HepG2 (cell line): ENCODE results near the gene ACAP2. TPM values are rescaled to one million over a fixed set of nuclear protein-coding genes. Genes with fewer than 3 reads are reported as not detected.

Experiments used
- ARID4A ChIP-seq: sonication (generic); formaldehyde crosslinking; IDR thresholded peaks from 2 replicates; pipeline ENCODE4 v1.5.0; 2020; ENCODE audit warnings: mild to moderate bottlenecking, missing genetic modification reagents, borderline replicate concordance
- ATM ChIP-seq: fragments of 450-650 bp; IDR thresholded peaks from 2 replicates; pipeline ENCODE4 v1.7.1; 2017; ENCODE audit warnings: mild to moderate bottlenecking, borderline replicate concordance
- BRCA1 ChIP-seq: sonication (generic); formaldehyde crosslinking; IDR thresholded peaks from 2 replicates; pipeline ENCODE4 v1.4.0; 2020; ENCODE audit warnings: missing genetic modification reagents
- EEA1 ChIP-seq: sonication (generic); formaldehyde crosslinking; IDR thresholded peaks from 2 replicates; pipeline ENCODE4 v1.5.1; 2020; ENCODE audit warnings: mild to moderate bottlenecking, missing genetic modification reagents, borderline replicate concordance
- FOXK2 ChIP-seq: fragments of 450-650 bp; IDR thresholded peaks from 2 replicates; pipeline ENCODE4 v1.6.1; 2016
- FOXM1 ChIP-seq: sonication (generic); formaldehyde crosslinking; IDR thresholded peaks from 2 replicates; pipeline ENCODE4 v1.5.0; 2020; ENCODE audit warnings: missing genetic modification reagents
- GZF1 ChIP-seq: sonication (generic); formaldehyde crosslinking; IDR thresholded peaks from 2 replicates; pipeline ENCODE4 v1.5.1; 2020; ENCODE audit warnings: mild to moderate bottlenecking, missing genetic modification reagents
- ISL2 ChIP-seq: sonication (generic); formaldehyde crosslinking; IDR thresholded peaks from 2 replicates; pipeline ENCODE4 v1.5.0; 2020; ENCODE audit warnings: missing genetic modification reagents
- KLF13 ChIP-seq: sonication (generic); formaldehyde crosslinking; IDR thresholded peaks from 2 replicates; pipeline ENCODE4 v1.4.0; 2020; ENCODE audit warnings: mild to moderate bottlenecking, missing genetic modification reagents
- POLR2G ChIP-seq: fragments of 200-400 bp; formaldehyde crosslinking; IDR thresholded peaks from 2 replicates; pipeline ENCODE4 v1.6.1; 2018; ENCODE audit warnings: mild to moderate bottlenecking, low read depth, low read length, moderate library complexity
- PRDM4 ChIP-seq: sonication (generic); formaldehyde crosslinking; IDR thresholded peaks from 2 replicates; pipeline ENCODE4 v1.9.0; 2021; ENCODE audit warnings: missing genetic modification reagents, borderline replicate concordance
- SATB2 ChIP-seq: sonication (generic); formaldehyde crosslinking; IDR thresholded peaks from 2 replicates; pipeline ENCODE4 v1.5.0; 2020; ENCODE audit warnings: missing genetic modification reagents
- SSRP1 ChIP-seq: IDR thresholded peaks from 2 replicates; pipeline ENCODE4 v1.6.1; 2016; ENCODE audit warnings: control low read depth
- TEAD2 ChIP-seq: sonication (generic); formaldehyde crosslinking; IDR thresholded peaks from 2 replicates; pipeline ENCODE4 v1.9.0; 2021; ENCODE audit warnings: missing genetic modification reagents
- THAP9 ChIP-seq: sonication (generic); formaldehyde crosslinking; IDR thresholded peaks from 2 replicates; pipeline ENCODE4; 2020; ENCODE audit warnings: missing genetic modification reagents, mild to moderate bottlenecking, borderline replicate concordance
- TRIM22 ChIP-seq: fragments of 450-650 bp; IDR thresholded peaks from 2 replicates; pipeline ENCODE4 v1.6.1; 2017
- ZMAT3 ChIP-seq: sonication (generic); formaldehyde crosslinking; conservative IDR thresholded peaks from 2 replicates; pipeline ENCODE4 v1.7.0; 2021; ENCODE audit warnings: missing genetic modification reagents
- polyA plus RNA-seq, 8 experiments: library from polyadenylated mRNA; depleted of rRNA in 3 of 8; stranded (reverse) in 7 of 8; unstranded in 1 of 8; fragments of >200 nt; fragmentation: Illumina TruSeq in 4 of 8; extraction: Trizol in 4 of 8; gene quantifications; 2 replicates each; pipeline versions ENCODE4 v1.2.1 to v1.2.3, GENCODE V29; 2011 to 2016; ENCODE audit warnings: low read depth in 4 of 8, missing spikeins in 1 of 8, mixed read lengths in 1 of 8; ENCODE audit not compliant: insufficient read depth in 1 of 8
- total RNA-seq, 5 experiments: library from RNA; depleted of rRNA; stranded (reverse); fragments of >200 nt; fragmentation: Illumina TruSeq; extraction: Trizol; gene quantifications; 2 replicates each; pipeline ENCODE4 v1.2.3, GENCODE V29; 2016; ENCODE audit warnings: low read depth in 1 of 5

The ACAP2 gene
- total and polyA plus RNA-seq, 2 of the 13 experiments (the other 11 are each of a cell fraction or from before 2014, with no cell fraction given): 7.3 to 23.9 TPM

GRCh38 chr3:195259475-195260279, 183.1 kb downstream of the ACAP2 start (continued):
- TF ChIP-seq THAP9 (CRISPR knock-in tag) (no peak), FOXK2 (no peak), TEAD2 (CRISPR knock-in tag) (peak; percentile 63; the same call in 1 of the 2 replicates), PRDM4 (CRISPR knock-in tag) (no peak), BRCA1 (no peak), TRIM22 (no peak), KLF13 (CRISPR knock-in tag) (0 out of 2 replicates have a peak, but pooled peaks have one; percentile 45), ISL2 (CRISPR knock-in tag) (0 out of 2 replicates have a peak, but pooled peaks have one; percentile 16), POLR2G (peak; percentile 70), ARID4A (CRISPR knock-in tag) (peak; percentile 64; the same call in 1 of the 2 replicates), SSRP1 (CRISPR knock-in tag) (no peak), EEA1 (CRISPR knock-in tag) (0 out of 2 replicates have a peak, but pooled peaks have one; percentile 54), ATM (no peak), ZMAT3 (peak; percentile 24), GZF1 (peak; percentile 82), FOXM1 (no peak), SATB2 (CRISPR knock-in tag) (peak; percentile 80; the same call in 1 of the 2 replicates)
